Measurements from ENCODE around the gene HSPG2. TPM values are rescaled to one million over a fixed set of nuclear protein-coding genes. Genes with fewer than 3 reads are reported as not detected.

The HSPG2 gene
- total and polyA plus RNA-seq, 2 experiments from 2014 or later = 72.4 to 81.2 TPM

DNA sequence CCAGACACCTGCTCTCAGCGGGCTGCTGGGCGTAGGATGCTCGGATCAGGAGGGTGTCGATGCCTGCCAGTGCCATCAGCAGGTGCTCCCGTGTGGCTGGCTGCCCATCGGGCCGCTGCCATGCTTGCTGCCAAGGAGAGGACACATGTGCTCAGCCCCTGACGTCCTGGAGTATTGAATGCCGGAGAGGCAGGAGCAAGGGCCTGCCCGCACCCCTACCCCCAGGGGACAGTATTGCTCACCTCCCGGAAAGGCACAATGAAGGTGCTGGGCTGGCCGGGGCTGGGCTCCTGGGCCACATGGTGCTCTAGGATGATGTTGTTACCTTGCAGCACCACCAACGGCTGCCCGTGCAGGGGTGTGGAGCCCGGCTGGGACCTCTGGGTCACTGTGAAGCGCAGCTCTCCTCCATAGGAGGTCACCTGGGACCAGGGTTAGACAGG is 61.5 kb downstream of the HSPG2 start:
- Histone ChIP-seq H3K4me1 (ENCODE audit: insufficient read depth) (no peaks in the 10 kb centered on the region), H3K4me3 (no peak overlapping the region), H3K9me3 (ENCODE audit: low read depth) (no peaks in the 10 kb centered on the region), H3K4me2 (no peak overlapping the region), H4K20me1 (ENCODE audit: insufficient read depth, poor library complexity, severe bottlenecking) (no peaks in the 10 kb centered on the region), H3K36me3 (replicated peaks; ENCODE audit: insufficient read depth, low read depth) (no peaks in the 10 kb centered on the region), H3K79me2 (no peaks in the 10 kb centered on the region), H2AFZ (no peak overlapping the region), H3K27ac (no peak overlapping the region), H3K27me3 (no peaks in the 10 kb centered on the region), H3K9me2 (replicated peaks; ENCODE audit: insufficient read depth) (no peaks in the 10 kb centered on the region)
- 96% methylated on average over 16 of the region's 16 CpGs for WGBS (ENCODE audit: low lambda C conversion rate, missing lambda C conversion rate)
- TF ChIP-seq EZH2 (IDR thresholded peaks at IDR 0.05; ENCODE audit: borderline replicate concordance) (no peak), CTCF (IDR thresholded peaks at IDR 0.05; ENCODE audit: poor library complexity) (no peak), EZH2phosphoT487 (IDR thresholded peaks at IDR 0.05; ENCODE audit: low read depth, severe bottlenecking, unreplicated experiment) (no peak)
- no peak for DNase-seq (ENCODE audit: low spot score)

DNA sequence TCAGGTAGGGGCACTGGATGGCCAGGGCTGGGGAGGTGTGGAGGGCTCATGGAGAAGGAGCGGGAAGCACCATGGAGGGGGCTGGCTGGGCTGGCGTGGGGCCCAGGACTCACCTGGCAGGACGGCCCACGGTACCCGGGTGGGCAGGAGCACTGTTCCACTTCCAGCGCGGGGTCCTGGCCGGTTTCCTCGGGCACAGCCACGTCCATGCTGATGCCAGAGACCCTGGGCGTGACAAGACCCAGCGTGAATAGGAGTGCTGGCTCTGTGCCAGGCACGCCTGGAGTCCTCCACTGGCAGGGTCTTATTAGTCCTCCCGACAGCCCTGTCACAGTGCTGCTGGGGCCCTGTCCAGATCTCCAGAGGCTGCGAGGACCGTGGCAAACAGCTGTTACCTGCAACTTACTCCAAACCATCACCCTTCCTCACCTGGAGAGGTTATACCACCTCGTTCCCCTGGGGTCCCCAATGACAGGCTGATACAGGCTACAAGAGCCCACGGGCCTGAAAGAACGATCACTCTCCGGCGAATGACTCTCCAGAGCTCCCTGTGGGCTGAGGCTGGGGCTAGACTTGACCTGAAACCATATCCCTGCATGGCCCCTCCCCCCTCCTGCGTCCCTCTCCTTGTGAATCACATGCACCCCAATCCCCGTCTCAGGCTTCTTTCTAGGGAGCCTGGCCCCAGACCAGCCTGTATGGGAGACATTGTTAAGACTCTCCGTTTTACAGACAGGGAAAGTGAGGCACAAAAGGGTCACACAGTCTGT is 62.1 kb downstream of the HSPG2 start:
- no peak overlapping the region for H2AFZ ChIP-seq
- WGBS (ENCODE audit: low lambda C conversion rate, missing lambda C conversion rate) = 90% methylated on average over 21 of the region's 24 CpGs
- H3K4me3 ChIP-seq = no peak overlapping the region
- H3K4me1 ChIP-seq (ENCODE audit: insufficient read depth) = no peaks in the 10 kb centered on the region
- no peak overlapping the region for H3K4me2 ChIP-seq
- no peaks in the 10 kb centered on the region for H3K27me3 ChIP-seq
- no peaks in the 10 kb centered on the region for H3K36me3 ChIP-seq (replicated peaks; ENCODE audit: insufficient read depth, low read depth)
- no peaks in the 10 kb centered on the region for H3K9me2 ChIP-seq (replicated peaks; ENCODE audit: insufficient read depth)
- H3K79me2 ChIP-seq = no peaks in the 10 kb centered on the region
- no peak for DNase-seq (ENCODE audit: low spot score)
- H3K27ac ChIP-seq = no peak overlapping the region
- H3K9me3 ChIP-seq (ENCODE audit: low read depth) = no peaks in the 10 kb centered on the region
- TF ChIP-seq EZH2phosphoT487 (IDR thresholded peaks at IDR 0.05; ENCODE audit: low read depth, severe bottlenecking, unreplicated experiment) = no peak
- TF ChIP-seq EZH2 (IDR thresholded peaks at IDR 0.05; ENCODE audit: borderline replicate concordance) = no peak
- TF ChIP-seq CTCF (IDR thresholded peaks at IDR 0.05; ENCODE audit: poor library complexity) = no peak
- no peaks in the 10 kb centered on the region for H4K20me1 ChIP-seq (ENCODE audit: insufficient read depth, poor library complexity, severe bottlenecking)

DNA sequence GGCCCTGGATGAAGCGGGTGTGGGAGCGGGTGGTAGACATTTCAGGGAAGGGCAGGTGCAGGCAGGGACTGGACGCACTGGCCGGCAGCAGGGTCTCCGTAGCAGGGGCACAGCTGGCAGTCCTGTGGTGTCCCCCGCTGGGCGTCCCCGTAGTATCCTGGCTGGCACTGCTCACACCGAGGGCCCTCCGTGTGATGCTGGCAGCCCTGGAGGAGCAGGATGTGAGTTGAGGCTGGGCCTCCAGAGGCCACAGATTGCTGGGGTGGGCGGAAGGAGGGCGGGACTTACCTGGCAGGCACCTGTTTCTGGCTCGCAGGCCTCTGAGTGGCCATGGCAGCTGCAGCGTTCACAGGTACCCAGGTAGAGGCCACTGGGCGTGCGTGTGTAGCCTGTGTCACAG is 62.8 kb downstream of the HSPG2 start:
- no peak overlapping the region for H3K27ac ChIP-seq
- no peaks in the 10 kb centered on the region for H3K79me2 ChIP-seq
- 96% methylated on average over 12 of the region's 16 CpGs for WGBS (ENCODE audit: low lambda C conversion rate, missing lambda C conversion rate)

More for the DNA sequence above, 62.8 kb downstream of the HSPG2 start:
- no peaks in the 10 kb centered on the region for H3K36me3 ChIP-seq (replicated peaks; ENCODE audit: insufficient read depth, low read depth)
- TF ChIP-seq EZH2phosphoT487 (IDR thresholded peaks at IDR 0.05; ENCODE audit: low read depth, severe bottlenecking, unreplicated experiment) (no peak), CTCF (IDR thresholded peaks at IDR 0.05; ENCODE audit: poor library complexity) (no peak), EZH2 (IDR thresholded peaks at IDR 0.05; ENCODE audit: borderline replicate concordance) (no peak)
- H3K4me2 ChIP-seq = no peak overlapping the region
- no peaks in the 10 kb centered on the region for H3K9me2 ChIP-seq (replicated peaks; ENCODE audit: insufficient read depth)
- H2AFZ ChIP-seq = no peak overlapping the region
- H3K4me1 ChIP-seq (ENCODE audit: insufficient read depth) = no peaks in the 10 kb centered on the region
- H3K27me3 ChIP-seq = no peaks in the 10 kb centered on the region
- no peaks in the 10 kb centered on the region for H4K20me1 ChIP-seq (ENCODE audit: insufficient read depth, poor library complexity, severe bottlenecking)
- no peak for DNase-seq (ENCODE audit: low spot score)
- H3K9me3 ChIP-seq (ENCODE audit: low read depth) = no peaks in the 10 kb centered on the region
- H3K4me3 ChIP-seq = no peak overlapping the region
